ENCODE results near the gene PHF21A.

- TF ChIP-seq CTCF (IDR thresholded peaks at IDR 0.05; ENCODE audit: extremely low read depth in 1 of 2, insufficient read depth in 1 of 2, low read depth in 1 of 2, low read length in 2 of 2), result no peak
- TF ChIP-seq EZH2 (IDR thresholded peaks at IDR 0.05; ENCODE audit: borderline replicate concordance, low read depth, low read length, severe bottlenecking), result no peak
- TF ChIP-seq FOS (IDR thresholded peaks at IDR 0.05; ENCODE audit: borderline replicate concordance, insufficient read depth, low read length), result no peak
- TF ChIP-seq POLR2A (IDR thresholded peaks at IDR 0.05; ENCODE audit: low read depth, low read length), result no peak
- TF ChIP-seq MAX (IDR thresholded peaks at IDR 0.05; ENCODE audit: insufficient read depth, insufficient read length), result no peak
- TF ChIP-seq JUN (IDR thresholded peaks at IDR 0.05; ENCODE audit: borderline replicate concordance, insufficient read depth, insufficient read length, low read depth), result no peak
- TF ChIP-seq POLR2AphosphoS5 (IDR thresholded peaks at IDR 0.05; ENCODE audit: insufficient read depth, low read depth, low read length), result no peak
Measured at GRCh38 chr11:46107780-46108179, 13.5 kb downstream of the PHF21A start.

Measured in endothelial cell of umbilical vein (primary cell).